ENCODE results near the gene LBR. TPM values are rescaled to one million over a fixed set of nuclear protein-coding genes. Genes with fewer than 3 reads are reported as not detected.

Gene LBR
- total RNA-seq, 1 donor from 2014 or later, result 19.0 TPM

DNA sequence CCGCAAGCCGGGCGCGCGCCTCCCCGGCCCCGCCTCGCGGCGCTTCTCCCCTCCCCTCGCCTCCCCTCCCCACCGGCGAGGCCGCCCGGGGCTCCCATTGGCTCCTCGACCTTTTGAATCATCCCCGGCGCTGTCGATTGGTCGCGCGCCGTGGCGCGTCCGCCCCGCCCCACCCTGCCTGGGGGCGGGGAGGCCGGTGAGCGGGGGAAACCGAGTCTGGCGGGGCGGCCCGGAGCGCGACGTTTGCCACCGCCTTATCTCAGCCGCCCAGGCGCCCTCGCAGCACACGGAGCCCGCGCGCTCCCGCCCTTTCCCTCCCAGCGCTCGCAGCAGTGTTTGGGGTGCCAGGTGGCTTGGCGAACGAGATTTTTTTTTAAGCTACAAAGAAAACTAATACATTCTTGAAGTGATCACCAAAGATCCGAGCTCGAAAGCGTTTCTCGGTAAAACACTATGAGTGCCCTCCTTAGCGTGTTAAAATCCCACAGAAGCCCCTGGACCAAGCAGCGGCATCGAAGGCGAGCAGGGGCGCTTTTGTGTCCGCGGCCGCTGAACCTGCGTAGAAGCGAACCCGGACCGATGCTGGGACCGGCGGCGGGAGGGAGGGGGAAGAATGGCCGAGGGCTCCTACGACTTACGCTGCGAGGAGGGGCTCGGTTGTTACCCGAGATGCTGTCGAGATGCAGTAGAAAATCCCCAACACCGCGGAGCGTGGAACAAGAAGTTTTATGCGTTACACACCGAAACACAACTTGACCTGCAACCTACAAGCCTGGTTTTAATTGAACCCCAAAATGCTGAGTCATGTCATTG is 436 bp upstream of the LBR start:
- intact Hi-C loops (cut with DNase I), result no loop called here
- peak; percentile 98 for ATAC-seq

GRCh38 chr1:225426395-225427234 is 1.2 kb downstream of the LBR start:
- DNase-seq (ENCODE audit: missing footprints) (peak; percentile 77), ATAC-seq (no peak)
- intact Hi-C loops (cut with DNase I), result no loop called here

More for the DNA sequence above, 436 bp upstream of the LBR start:
- peak; percentile 97 for DNase-seq (ENCODE audit: missing footprints)

- ATAC-seq, result no peak
- intact Hi-C loops (cut with DNase I), result no loop called here
- DNase-seq (ENCODE audit: missing footprints), result no peak
Measured at GRCh38 chr1:225425201-225425786, 2.5 kb downstream of the LBR start.

GRCh38 chr1:225424562-225425200 is 3.2 kb downstream of the LBR start:
- ATAC-seq (no peak), DNase-seq (ENCODE audit: missing footprints) (no peak)
- intact Hi-C loops (cut with DNase I), result no loop called here

DNA sequence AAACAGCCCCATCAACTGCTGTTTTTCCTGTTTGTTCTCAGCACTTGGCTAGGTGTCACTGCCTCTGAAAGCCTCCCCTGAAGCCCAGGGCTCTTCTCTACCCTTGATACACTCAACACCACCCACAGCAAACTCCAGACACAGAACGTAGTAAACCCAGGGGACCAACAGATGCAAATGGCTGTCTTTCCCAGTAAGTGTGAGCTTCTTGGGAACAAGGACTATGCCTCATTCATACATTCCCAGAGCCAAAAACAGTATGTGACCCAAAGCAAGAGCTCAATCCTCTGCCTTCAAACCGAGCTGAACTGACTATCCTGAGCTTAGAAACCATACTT is 4.4 kb downstream of the LBR start:
- no peak for ATAC-seq
- no peak for DNase-seq (ENCODE audit: missing footprints)

DNA sequence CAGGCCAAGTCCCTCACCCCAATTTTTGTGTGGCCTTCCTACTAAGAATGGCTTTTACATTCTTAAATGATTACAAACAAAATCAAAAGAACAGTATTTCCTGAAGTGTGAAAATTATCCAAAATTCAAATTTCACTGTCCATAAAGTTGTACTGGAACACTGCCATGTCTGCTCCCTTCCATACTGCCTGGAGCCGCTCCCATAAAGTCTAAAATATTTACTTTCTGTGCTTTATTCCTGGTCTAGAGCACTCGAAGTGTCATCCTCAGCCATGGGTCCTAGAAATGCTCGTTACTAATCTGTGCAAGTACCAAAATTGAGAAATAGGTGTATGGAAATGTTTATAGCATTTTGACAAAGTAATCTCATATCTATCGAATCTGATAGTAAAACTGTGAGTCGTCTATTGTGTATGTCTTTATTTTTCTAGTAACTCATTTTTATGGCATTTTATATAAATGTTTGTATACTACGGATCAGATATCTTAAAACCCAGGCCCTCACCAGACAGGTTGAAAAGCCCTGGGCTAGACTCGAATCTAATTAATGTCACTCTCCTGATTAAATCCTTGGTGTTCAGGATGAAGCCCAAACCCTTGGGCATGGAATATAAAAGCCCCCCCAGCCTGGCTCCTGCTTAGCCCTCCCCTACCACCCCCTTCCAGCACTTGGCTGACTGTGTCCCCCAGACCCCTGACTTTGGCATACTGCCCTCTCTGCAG is 4.9 kb downstream of the LBR start:
- ATAC-seq, result no peak
- intact Hi-C loops (cut with DNase I), result no loop called here
- DNase-seq (ENCODE audit: missing footprints), result no peak

More for the DNA sequence above, 4.4 kb downstream of the LBR start:
- intact Hi-C loops (cut with DNase I), result no loop called here

DNA sequence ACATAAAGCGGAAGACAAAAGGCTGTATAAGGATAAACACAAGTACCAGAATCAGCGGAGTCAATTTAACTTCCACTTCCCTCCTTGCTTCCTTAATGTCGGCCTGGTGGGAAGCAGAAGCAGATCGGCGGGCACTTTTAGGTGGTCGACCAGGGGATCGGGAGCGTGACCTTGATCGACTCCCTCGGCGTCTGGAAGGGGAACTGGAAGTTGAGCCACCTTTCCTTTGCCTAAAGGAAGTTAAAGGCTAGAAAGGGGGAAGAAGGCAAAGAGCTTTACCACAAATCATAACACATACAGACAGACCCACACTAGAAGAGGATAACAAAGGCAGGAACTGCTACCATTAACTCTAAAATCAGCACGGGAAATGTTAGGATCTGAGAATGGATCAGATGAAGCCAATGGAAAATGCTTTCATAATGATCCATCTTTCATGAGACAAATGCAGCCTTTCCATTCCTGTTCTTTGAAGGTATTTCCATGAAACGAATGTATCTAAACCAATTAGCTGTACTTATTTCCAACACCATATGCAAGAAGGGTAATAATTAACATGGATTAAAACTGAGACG is 5.7 kb downstream of the LBR start:
- ATAC-seq, result no peak
- DNase-seq (ENCODE audit: missing footprints), result no peak
- intact Hi-C loops (cut with DNase I), result no loop called here

- DNase-seq (ENCODE audit: missing footprints) (no peak), ATAC-seq (no peak)
- intact Hi-C loops (cut with DNase I), result no loop called here
Measured at GRCh38 chr1:225418598-225418997, 9.2 kb downstream of the LBR start.

- DNase-seq (ENCODE audit: missing footprints) (no peak), ATAC-seq (no peak)
- intact Hi-C loops (cut with DNase I), result no loop called here
Measured at GRCh38 chr1:225418059-225418458, 9.8 kb downstream of the LBR start.

DNA sequence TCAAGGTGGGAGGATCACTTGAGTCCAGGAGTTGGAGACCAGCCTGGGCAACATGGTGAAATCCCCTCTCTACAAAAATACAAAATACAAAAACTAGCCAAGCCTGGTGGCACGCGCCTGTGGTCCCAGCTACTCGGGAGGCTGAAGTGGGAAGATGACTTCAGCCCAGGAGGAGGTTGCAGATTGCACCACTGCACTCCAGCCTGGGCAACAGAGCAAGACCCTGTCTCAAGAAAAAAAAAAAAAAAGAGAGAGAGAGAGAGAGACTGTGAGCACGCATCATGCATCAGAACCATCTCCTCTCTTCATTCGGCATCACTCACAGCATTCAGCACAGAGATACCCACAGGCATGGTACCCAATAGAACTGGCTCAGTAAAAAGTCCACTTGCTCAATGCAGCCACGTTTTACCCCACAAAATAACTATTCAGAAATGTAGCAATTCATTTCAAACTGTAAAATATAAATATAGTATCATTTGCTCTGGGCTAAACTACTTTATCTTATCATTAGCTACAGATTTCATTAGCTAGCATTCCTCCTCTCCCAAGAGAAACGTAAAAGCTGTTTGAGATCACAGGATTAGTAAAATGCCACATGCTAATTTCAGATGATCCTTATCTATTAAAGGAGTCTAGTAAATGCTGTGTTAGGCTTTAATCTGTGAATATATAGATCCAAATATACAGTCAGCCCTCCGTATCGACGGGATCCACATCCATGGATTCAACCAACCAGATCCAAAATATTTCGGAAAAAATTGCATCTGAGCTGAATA is 11.7 kb downstream of the LBR start:
- ATAC-seq (no peak), DNase-seq (ENCODE audit: missing footprints) (no peak)
- intact Hi-C loops (cut with DNase I), result no loop called here

- ATAC-seq (no peak), DNase-seq (ENCODE audit: missing footprints) (no peak)
- intact Hi-C loops (cut with DNase I), result no loop called here
Measured at GRCh38 chr1:225415307-225415706, 12.5 kb downstream of the LBR start.

DNA sequence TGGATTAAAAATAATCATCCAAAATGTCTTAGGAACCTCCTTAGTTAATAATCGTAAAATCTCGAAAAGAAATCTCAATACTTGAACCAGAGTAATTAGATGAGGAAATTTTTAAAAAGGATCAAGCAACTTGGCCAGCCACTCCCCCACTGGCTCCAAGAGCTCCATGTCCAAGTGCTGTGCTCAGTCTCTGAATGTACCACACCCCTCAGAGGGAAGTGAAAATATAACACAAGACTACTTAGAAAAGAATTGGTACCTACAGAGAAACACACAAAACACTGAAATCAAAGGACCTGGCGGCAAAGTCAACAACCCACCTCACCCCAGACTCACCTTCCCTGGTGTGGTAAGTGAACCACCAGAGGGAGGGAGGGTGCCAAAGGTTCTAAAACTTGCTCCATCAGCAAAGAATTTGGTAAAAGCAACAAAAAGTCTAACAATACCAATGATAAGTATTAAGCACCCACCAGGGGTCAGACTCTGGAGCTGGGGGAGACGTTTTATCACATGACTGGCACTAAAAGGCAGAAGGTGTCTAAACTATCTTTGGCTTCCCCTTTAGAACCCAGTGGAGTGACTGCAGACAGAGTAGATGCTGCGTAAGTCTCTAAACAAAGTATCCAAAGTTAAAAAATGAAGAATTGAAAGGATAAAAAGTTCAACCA is 14.0 kb downstream of the LBR start:
- intact Hi-C loops (cut with DNase I), result no loop called here
- ATAC-seq (no peak), DNase-seq (ENCODE audit: missing footprints) (no peak)

GRCh38 chr1:225412803-225413351 is 15.0 kb downstream of the LBR start:
- intact Hi-C loops (cut with DNase I), result no loop called here
- no peak for ATAC-seq

GRCh38 chr1:225412321-225412720 is 15.5 kb downstream of the LBR start:
- ATAC-seq, result no peak
- DNase-seq (ENCODE audit: missing footprints), result no peak
- intact Hi-C loops (cut with DNase I), result no loop called here

More at GRCh38 chr1:225412803-225413351, 15.0 kb downstream of the LBR start:
- DNase-seq (ENCODE audit: missing footprints), result no peak

GRCh38 chr1:225410036-225410435 is 17.8 kb downstream of the LBR start:
- intact Hi-C loops (cut with DNase I), result no loop called here
- ATAC-seq (no peak), DNase-seq (ENCODE audit: missing footprints) (no peak)

GRCh38 chr1:225409051-225409450 is 18.8 kb downstream of the LBR start:
- ATAC-seq (no peak), DNase-seq (ENCODE audit: missing footprints) (no peak)
- intact Hi-C loops (cut with DNase I), result no loop called here

DNA sequence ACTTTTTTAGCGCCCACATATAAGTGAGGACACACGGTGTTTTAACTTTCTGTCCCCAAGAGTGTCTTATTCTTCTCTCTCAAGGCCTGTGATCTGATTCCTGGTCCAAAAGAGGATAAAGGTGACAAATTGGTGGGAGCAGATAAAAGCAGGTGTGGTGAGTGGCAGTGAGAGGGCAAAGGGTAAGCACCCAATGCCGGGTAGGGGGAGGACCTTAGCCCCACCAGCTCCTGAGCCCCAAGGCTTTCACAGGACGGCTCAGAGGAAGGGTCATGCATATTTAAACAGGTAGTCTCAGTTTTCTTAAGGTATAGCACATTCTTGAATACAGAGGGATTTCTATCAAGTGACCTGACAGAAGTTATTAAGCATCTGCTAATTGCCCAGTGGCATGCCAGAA is 19.6 kb downstream of the LBR start:
- DNase-seq (ENCODE audit: missing footprints) (no peak), ATAC-seq (no peak)
- intact Hi-C loops (cut with DNase I), result no loop called here
